ENCODE data around the gene HACE1.
"Not testable (repeated sequence)": the region's sequence is repeated elsewhere in the genome, so short reads cannot be mapped to it uniquely, and the experiment has no call there.

HACE1 gene

GRCh38 chr6:104829183-104829958, 30.3 kb downstream of the HACE1 start:
- no peak for DNase-seq

GRCh38 chr6:104828478-104828877, 31.2 kb downstream of the HACE1 start:
- DNase-seq = no peak

- DNase-seq = not testable (repeated sequence)
These were observed 38.9 kb downstream of the HACE1 start for GRCh38 chr6:104820820-104821219.

- no peak for DNase-seq
These were observed 43.6 kb downstream of the HACE1 start for GRCh38 chr6:104816125-104816524.

- DNase-seq = no peak
These were observed 45.0 kb downstream of the HACE1 start for GRCh38 chr6:104814743-104815142.

- no peak for DNase-seq
These were observed 46.2 kb downstream of the HACE1 start for GRCh38 chr6:104813552-104813951.

- no peak for DNase-seq
These were observed 50.6 kb downstream of the HACE1 start for GRCh38 chr6:104809116-104809515.

- not testable (repeated sequence) for DNase-seq
These were observed 54.4 kb downstream of the HACE1 start for GRCh38 chr6:104805335-104805734.

GRCh38 chr6:104799134-104799657, 60.5 kb downstream of the HACE1 start:
- no peak for DNase-seq

- peak; percentile 60 for DNase-seq
These were observed 63.5 kb downstream of the HACE1 start for GRCh38 chr6:104796031-104796785.

GRCh38 chr6:104795363-104795762, 64.4 kb downstream of the HACE1 start:
- no peak for DNase-seq

GRCh38 chr6:104789770-104790190, 69.9 kb downstream of the HACE1 start:
- DNase-seq = no peak

GRCh38 chr6:104788400-104788799, 71.3 kb downstream of the HACE1 start:
- no peak for DNase-seq

- no peak for DNase-seq
These were observed 72.4 kb downstream of the HACE1 start for GRCh38 chr6:104787305-104787704.

- peak; percentile 49 for DNase-seq
These were observed 74.8 kb downstream of the HACE1 start for GRCh38 chr6:104784884-104785283.

- no peak for DNase-seq
These were observed 88.4 kb downstream of the HACE1 start for GRCh38 chr6:104771258-104771832.

GRCh38 chr6:104768906-104769305, 90.8 kb downstream of the HACE1 start:
- DNase-seq = no peak

GRCh38 chr6:104766595-104766994, 93.1 kb downstream of the HACE1 start:
- DNase-seq = no peak

GRCh38 chr6:104754788-104755409, 104.8 kb downstream of the HACE1 start:
- DNase-seq = no peak

GRCh38 chr6:104753251-104753650, 106.5 kb downstream of the HACE1 start:
- no peak for DNase-seq

GRCh38 chr6:104750449-104750848, 109.3 kb downstream of the HACE1 start:
- DNase-seq = no peak

- not testable (repeated sequence) for DNase-seq
These were observed 120.6 kb downstream of the HACE1 start for GRCh38 chr6:104739124-104739523.

- peak; percentile 57 for DNase-seq
These were observed 122.2 kb downstream of the HACE1 start for GRCh38 chr6:104737567-104737966.

Data from islet precursor cell (in vitro differentiated cells).